Activated T-helper 1 cell treated with anti-CD3 and anti-CD28 coated beads, Interleukin-12 subunit alpha, Interleukin-12 subunit beta, Interleukin-2, Interleukin-4 antibody, amounts not matched to agents 30 ng/mL and 10 ng/mL and 1 ng/mL, durations not matched to agents 14 hours and 24 hours and 36 hours (primary cell): ENCODE measurements around the gene LOXL3. TPM values are rescaled to one million over a fixed set of nuclear protein-coding genes. Genes with fewer than 3 reads are reported as not detected.
"Not testable (repeated sequence)": the region's sequence is repeated elsewhere in the genome, so short reads cannot be mapped to it uniquely, and the experiment has no call there.

ENCODE experiments used
- DNase-seq: peaks from one replicate; pipeline ENCODE4 v3.0.0; 2021; ENCODE audit warnings: low spot score
- H3K27ac Mint-ChIP-seq: one replicate; pipeline ENCODE4 v1.8.0; 2021; ENCODE audit warnings: mild to moderate bottlenecking, mixed read lengths
- H3K27me3 Mint-ChIP-seq: one replicate; pipeline ENCODE4 v1.8.0; 2022; ENCODE audit warnings: mild to moderate bottlenecking, moderate library complexity, mixed read lengths; ENCODE audit not compliant: insufficient read depth
- H3K36me3 Mint-ChIP-seq: one replicate; pipeline ENCODE4 v1.8.0; 2021; ENCODE audit warnings: low read depth, mixed read lengths
- H3K4me1 Mint-ChIP-seq: one replicate; pipeline ENCODE4 v1.8.0; 2021; ENCODE audit warnings: low read depth, mixed read lengths
- H3K4me3 Mint-ChIP-seq: one replicate; pipeline ENCODE4 v1.8.0; 2021; ENCODE audit warnings: mild to moderate bottlenecking, moderate library complexity, mixed read lengths
- H3K9me3 Mint-ChIP-seq: one replicate; pipeline ENCODE4 v1.8.0; 2021; ENCODE audit warnings: mixed read lengths
- intact Hi-C: fragments of 100-400 bp; cut with micrococcal nuclease; formaldehyde crosslinking; loops from one replicate; pipeline ENCODE4 v1.15.1; 2024
- total RNA-seq: library from RNA; stranded (reverse); gene quantifications from 2 replicates; pipeline ENCODE4 v1.2.3, GENCODE V29; 2022

The LOXL3 gene
- total RNA-seq, 1 donor from 2014 or later: 2.0 TPM

DNA sequence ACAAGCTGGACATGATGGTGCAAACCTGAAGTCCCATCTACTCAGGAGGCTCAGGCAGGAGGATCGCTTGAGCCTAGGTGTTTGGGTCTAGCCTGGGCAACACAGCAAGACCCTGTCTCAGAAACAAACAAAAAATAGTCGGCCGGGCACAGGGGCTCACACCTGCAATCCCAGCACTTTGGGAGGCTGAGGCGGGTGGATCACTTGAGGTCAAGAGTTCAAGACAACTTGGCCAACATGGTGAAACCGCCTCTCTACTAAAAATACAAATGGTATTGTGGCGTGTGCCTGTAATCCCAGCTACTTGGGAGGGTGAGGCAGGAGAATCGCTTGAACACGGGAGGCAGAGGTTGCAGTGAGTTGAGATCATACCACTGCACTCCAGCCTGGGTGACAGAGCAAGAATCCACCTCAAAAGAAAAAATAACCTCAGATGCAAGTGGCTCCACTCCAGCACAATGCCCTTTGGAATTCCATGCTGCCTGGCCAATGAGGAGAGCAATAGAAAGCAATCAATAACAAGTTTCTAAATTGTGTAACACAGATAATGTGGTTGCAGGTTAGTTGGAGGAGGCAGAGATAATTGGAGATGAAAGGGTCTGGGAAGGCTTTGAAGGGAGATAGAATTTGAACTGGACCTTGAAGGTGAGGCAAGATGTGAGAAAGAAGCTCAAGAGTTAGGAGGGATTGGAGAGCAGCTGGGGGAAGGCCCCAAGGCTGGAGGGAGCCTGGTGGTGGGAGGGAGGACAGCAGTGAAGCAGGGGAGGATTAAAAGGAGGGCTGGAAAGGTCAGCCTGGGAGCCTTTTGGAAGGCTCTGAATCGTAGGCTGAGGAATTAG lies 64.9 kb downstream of the LOXL3 start:
- Mint-ChIP-seq H3K9me3 (no peaks in the 10 kb centered on the region), H3K27me3 (no peaks in the 10 kb centered on the region), H3K4me1 (peaks cover 5% of the 10 kb centered on the region), H3K36me3 (peaks cover 42% of the 10 kb centered on the region), H3K4me3 (no peak overlapping the region), H3K27ac (no peak overlapping the region)
- intact Hi-C loops: no loop called here
- DNase-seq: no peak

DNA sequence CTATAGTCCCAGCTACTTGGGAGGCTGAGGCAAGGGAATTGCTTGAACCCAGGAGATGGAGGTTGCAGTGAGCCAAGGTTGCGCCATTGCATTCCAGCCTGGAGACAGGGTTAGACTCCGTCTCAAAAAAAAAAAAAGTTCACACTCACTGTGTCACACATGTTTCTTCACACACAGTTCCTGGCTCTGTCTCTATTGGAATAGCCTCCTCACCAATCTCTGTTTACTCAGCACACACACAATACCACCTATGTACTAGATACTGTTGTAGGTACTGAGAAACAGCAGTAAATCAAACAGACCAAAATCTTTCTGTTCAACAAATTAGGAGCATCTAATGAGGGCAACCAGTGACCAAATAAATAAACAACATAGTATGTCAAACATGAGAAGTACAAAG lies 67.6 kb downstream of the LOXL3 start:
- Mint-ChIP-seq H3K36me3 (peaks cover 30% of the 10 kb centered on the region), H3K4me3 (no peak overlapping the region), H3K4me1 (peaks cover 18% of the 10 kb centered on the region), H3K27me3 (no peaks in the 10 kb centered on the region), H3K9me3 (no peaks in the 10 kb centered on the region), H3K27ac (no peak overlapping the region)
- intact Hi-C loops: no loop called here
- DNase-seq: no peak

DNA sequence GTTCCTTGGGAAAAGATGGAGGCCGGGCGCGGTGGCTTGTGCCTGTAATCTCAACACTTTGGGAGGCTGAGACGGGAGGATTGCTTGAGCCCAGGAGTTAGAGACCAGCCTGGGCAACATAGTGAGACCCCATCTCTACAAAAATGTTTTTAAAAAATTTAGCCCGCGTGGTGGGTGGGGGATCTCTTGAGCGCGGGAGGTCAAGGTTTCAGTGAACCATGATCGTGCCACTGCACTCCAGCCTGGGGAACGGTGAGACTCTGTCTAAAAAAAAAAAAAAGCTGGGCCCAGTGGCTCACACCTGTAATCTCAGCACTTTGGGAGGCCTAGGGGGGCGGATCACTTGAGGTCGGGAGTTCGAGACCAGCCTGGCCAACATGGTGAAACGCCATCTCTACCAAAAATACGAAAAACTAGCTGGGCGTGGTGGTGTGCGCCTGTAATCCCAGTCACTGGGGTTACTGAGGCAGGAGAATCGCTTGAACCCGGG lies 70.0 kb downstream of the LOXL3 start:
- DNase-seq, H3K9me3 Mint-ChIP-seq, H3K27me3 Mint-ChIP-seq: not testable (repeated sequence)
- Mint-ChIP-seq H3K4me3 (peak overlapping the region; percentile 99), H3K36me3 (peaks cover 28% of the 10 kb centered on the region), H3K27ac (peak overlapping the region; percentile 99), H3K4me1 (peaks cover 35% of the 10 kb centered on the region)
- intact Hi-C loops: loop anchor here (1.0 kb wide), 12 partner anchors 11 to 746 kb away; partner anchors contain the start of genes AUP1, C2orf81, DOK1 and HTRA2

DNA sequence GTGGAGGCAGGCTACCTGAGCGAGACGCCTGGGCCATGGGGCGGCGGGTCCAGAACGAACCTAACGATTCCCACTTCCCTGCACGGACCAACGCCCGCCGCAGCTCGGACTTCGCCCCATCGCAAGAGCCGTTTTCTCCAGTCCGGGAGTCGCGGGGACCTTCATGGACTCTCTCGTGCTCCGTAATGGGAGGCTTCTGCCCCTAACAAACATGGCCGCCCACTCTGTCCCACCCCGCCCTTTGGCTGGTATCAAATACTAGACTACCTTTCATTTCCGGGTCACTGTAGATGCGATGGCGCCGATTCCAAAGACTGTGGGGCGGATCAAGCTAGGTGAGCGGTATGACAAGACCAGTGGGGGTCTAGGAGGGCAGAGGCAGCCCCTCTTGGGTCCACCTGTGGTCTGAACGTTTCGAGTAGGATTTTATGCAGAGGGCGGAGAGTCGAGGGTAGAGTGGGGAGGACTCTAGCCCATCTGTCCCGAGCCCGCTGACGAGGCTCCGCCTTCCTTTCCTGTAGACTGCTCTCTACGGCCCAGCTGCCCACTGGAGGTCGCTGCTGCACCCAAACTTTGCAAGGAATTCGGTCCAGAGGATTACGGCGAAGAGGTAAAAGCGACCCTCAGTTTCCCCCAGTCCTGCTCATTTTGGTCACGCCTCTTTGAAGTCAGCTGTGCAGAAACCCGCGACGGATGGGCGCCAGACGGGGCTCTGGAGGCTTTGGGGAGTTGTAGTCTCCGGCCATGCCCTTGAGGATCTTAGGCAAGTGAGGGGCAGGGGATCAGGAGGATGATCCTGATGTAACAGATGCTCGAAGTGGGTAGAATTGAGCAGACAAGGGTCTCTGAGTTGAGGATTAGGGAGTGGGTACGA lies 70.7 kb downstream of the LOXL3 start, which contains the start of the genes CCDC142 and TTC31:
Gene CCDC142 (minus strand): TSS at position 198 of the 874 bp plus-strand sequence. CDS start 161 bp downstream, at position 37.
Gene TTC31 (plus strand): TSS at position 281 of the 874 bp plus-strand sequence. CDS start 15 bp downstream, at position 296.
- H3K27me3 Mint-ChIP-seq: no peaks in the 10 kb centered on the region
- DNase-seq: peak; percentile 89
- peaks cover 35% of the 10 kb centered on the region for H3K4me1 Mint-ChIP-seq
- peak within 1 kb of the TSS; percentile 99 for H3K4me3 Mint-ChIP-seq
- H3K27ac Mint-ChIP-seq: peak within 1 kb of the TSS; percentile 99
- H3K9me3 Mint-ChIP-seq: no peaks in the 10 kb centered on the region
- intact Hi-C loops: loop anchor here (1.0 kb wide), 12 partner anchors 11 to 746 kb away; partner anchors contain the start of genes AUP1, C2orf81, DOK1 and HTRA2
- peaks cover 28% of the 10 kb centered on the region for H3K36me3 Mint-ChIP-seq

Other genes starting within 250 kb of the LOXL3 start
- gene SLC4A5, start 210.5 kb downstream of the LOXL3 start, total RNA-seq: 0.47 and 0.71 TPM in 2 replicates
- gene DCTN1, start 173.6 kb downstream of the LOXL3 start, total RNA-seq: 83.0 and 84.0 TPM in 2 replicates
- 1.9 and 2.4 TPM in 2 replicates for gene C2orf81, start 132.3 kb downstream of the LOXL3 start, total RNA-seq
- 56.4 and 58.6 TPM in 2 replicates for gene WDR54, start 132.2 kb downstream of the LOXL3 start, total RNA-seq
- 4.0 and 4.2 TPM in 2 replicates for gene RTKN, start 112.0 kb downstream of the LOXL3 start, total RNA-seq
- gene INO80B, start 98.9 kb downstream of the LOXL3 start, total RNA-seq: 67.8 and 70.0 TPM in 2 replicates
- 32.6 and 35.3 TPM in 2 replicates for gene WBP1, start 95.5 kb downstream of the LOXL3 start, total RNA-seq
- gene MOGS, start 88.6 kb downstream of the LOXL3 start, total RNA-seq: 87.7 and 88.6 TPM in 2 replicates
- gene MRPL53, start 81.3 kb downstream of the LOXL3 start, total RNA-seq: 118 and 124 TPM in 2 replicates
- 30.4 and 36.3 TPM in 2 replicates for gene CCDC142, start 70.9 kb downstream of the LOXL3 start, total RNA-seq
- 30.2 and 32.2 TPM in 2 replicates for gene TTC31, start 70.9 kb downstream of the LOXL3 start, total RNA-seq
- gene LBX2, start 54.3 kb downstream of the LOXL3 start, total RNA-seq: 0.54 and 1.1 TPM in 2 replicates
- 41.9 and 45.0 TPM in 2 replicates for gene PCGF1, start 46.2 kb downstream of the LOXL3 start, total RNA-seq
- gene TLX2, start 39.5 kb downstream of the LOXL3 start, total RNA-seq: 1.2 and 1.5 TPM in 2 replicates
- 0.65 and 0.86 TPM in 2 replicates for gene DQX1, start 27.7 kb downstream of the LOXL3 start, total RNA-seq
- gene AUP1, start 24.2 kb downstream of the LOXL3 start, total RNA-seq: 178 and 187 TPM in 2 replicates
- gene HTRA2, start 24.0 kb downstream of the LOXL3 start, total RNA-seq: 57.0 and 57.3 TPM in 2 replicates
- 37.2 and 40.8 TPM in 2 replicates for gene DOK1, start 778 bp upstream of the LOXL3 start, total RNA-seq
- gene M1AP, start 94.4 kb upstream of the LOXL3 start, total RNA-seq: 0.10 TPM in 1 of 2 replicates, not detected in the other
- 2.4 and 3.2 TPM in 2 replicates for gene SEMA4F, start 100.3 kb upstream of the LOXL3 start, total RNA-seq